ELF-1 (cell line): Measurements from ENCODE around the gene TASOR2.

Experiments used
- DNase-seq: peaks from one replicate; pipeline ENCODE4 v3.0.0-alpha.2; 2016; ENCODE audit warnings: low read depth, low spot score

Gene TASOR2

DNA sequence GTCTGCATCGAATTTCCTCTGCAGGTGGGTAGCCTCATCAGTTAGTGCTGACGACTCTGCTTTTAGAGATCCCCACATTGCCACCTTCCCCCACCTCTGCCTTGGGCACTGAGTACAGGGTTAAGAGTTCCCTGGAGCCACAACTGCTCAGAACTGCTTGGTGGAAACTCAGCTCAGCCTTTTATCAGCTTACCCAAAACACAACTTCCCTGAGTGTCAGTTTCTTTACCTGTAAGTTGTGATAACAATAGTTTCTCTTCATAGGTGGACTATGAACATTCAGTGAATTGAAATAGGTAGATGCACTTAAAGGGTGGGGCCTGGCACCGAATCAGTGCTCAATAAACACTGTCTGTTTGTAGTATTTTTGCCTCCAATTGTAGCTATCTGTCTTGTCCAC is 29.5 kb upstream of the TASOR2 start:
- no peak for DNase-seq

DNA sequence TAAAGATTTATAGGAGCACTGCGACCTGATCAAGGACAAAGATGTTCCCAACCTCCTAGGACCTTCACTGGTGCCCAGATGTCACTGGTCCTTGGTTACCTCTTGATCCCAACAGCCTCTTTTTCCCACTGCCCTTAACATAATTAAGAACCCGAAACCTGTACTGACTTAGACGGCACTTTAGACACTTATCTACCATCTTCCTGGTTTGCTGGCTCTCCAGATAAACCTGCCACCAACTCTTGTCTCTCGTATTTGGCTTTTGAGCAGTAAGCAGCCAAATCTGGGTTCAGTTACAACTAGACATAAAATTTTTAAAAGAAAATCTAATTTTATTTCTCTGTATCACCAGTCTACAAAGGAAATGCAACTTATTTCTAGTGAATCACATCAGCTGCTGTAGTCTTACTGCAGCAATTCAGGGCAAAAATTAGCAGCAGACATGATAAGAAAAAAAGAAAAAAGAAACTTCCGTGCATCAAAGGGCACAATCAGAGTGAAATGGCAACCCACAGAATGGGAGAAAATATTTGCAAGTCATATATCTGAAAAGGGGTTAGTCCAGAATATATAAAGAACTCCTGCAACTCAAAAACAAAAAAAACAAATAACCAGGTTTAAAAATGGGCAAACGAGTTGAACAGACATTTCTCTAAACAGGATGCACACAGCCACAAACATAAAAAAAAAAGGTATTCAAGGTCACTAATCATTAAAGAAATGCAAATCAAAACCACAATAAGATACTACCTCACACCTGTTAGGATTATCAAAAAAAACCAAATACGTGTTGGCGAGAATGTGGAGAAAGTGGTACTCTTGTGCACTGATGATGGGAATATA is 27.7 kb upstream of the TASOR2 start:
- DNase-seq: no peak

- peak; percentile 58 for DNase-seq
Measured at GRCh38 chr10:5658871-5659618, 25.6 kb upstream of the TASOR2 start.

DNA sequence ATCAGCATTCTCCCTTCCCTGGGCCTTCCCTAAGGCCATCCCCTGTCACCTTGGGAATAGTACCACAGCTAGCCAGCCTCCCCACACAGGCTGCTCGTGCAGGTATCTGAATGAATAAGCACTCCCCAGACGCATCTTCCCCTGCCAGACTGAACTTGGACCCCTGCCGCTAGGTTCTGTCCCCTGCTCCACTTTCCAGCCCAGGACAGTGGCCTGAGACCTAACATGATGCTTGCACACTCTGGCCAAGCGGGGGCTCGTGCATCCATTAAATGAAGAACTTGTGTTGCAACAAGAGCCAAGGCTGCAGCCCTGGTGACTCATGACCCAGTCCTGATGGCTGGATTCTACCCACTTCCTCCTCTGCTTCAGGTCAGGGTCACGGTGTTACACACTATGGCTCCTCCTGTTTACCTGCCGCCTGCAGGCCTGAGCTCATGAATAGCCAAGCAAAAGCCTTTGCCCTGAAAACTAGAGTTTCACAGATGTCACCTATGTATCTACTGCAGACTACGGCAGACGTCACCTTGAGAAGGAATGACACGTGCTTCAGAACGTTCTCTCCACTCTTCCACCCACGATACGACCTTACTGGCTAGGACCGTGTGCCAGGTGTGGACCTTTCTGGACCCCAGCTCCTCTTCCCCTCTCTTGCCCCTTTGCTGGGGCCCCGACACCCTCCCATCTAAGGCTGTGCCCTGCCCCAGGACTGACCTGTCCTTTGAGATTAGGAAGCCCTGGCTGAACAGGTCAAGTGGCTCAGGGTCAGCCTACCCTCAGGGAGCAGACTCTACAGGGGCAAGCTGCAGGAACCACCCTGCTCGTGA is 24.7 kb upstream of the TASOR2 start:
- DNase-seq: peak; percentile 36

- DNase-seq: no peak
Measured at GRCh38 chr10:5661043-5661442, 23.6 kb upstream of the TASOR2 start.

DNA sequence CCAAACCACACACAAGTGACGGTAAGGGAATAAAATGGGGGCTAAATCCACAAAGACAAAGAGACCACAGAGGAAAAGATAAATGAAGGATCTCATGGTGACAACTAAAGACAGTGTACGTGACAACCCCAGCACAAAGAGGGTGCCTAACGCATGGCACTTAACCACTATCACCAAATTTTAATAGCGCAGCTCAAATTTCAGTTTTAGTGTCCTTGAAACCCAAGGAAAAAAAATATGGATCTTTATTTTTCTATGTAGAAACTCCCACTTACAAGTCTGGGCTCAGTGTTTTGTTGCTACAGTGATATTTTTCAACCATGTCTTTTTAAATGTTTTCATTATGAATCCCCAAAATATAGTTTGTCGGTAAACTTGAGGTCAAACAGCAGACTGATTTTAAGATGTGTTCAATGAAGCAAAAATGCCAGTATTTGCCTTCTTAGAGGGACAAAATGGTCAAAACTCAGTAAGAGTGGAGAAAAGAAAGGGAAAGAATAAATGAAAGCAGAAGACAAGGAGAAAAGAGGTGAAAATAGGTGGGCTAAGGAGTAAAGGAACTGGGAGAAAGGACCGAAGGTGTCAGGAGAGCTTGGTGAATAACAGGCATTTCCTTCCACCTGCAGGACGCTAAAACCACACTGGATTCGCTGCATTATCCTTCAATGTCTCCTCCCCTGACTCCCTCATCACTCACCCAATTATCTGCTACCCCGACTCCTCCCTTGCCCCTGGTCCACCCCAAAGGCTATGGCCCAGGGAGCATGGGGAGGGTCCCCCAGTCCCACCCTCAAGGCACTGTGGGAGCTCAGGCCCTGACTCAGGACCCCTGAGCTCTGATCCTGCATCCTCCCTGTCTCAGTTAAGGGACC is 21.7 kb upstream of the TASOR2 start:
- DNase-seq: no peak

DNA sequence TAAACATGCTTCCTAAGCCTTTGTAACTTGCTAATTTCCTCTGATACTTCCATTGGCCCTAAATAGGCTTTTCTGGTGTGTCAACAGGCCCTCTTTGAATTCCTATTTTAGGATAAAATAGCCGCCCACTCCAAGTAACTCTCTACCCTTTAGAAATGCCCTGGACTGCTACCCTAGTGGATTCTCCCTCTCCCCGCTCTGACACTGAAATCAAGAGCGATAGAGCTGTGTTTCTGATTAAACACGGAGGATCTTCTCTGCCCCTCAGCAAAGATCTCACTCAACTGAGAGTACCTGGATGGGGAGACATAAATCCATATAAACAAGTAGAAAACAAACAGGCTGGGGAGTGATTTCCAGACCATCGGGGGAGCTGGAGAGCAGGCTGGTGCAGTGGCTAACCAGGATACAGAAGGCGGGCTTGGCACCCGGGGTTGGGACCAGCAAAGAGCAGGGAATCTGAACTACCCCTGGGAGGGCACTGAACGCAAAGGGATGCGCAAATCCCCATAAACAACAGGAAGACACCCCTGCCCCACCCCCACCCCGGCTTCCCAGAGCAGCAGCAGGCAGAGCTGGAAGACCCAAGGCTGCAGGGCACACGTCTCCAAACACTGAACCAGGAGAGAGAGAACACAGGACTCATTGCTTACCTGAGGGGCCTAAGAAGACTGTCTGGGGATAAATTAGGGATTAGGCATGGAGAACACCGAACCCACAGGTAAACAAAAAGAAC is 20.8 kb upstream of the TASOR2 start:
- peak; percentile 46 for DNase-seq

DNA sequence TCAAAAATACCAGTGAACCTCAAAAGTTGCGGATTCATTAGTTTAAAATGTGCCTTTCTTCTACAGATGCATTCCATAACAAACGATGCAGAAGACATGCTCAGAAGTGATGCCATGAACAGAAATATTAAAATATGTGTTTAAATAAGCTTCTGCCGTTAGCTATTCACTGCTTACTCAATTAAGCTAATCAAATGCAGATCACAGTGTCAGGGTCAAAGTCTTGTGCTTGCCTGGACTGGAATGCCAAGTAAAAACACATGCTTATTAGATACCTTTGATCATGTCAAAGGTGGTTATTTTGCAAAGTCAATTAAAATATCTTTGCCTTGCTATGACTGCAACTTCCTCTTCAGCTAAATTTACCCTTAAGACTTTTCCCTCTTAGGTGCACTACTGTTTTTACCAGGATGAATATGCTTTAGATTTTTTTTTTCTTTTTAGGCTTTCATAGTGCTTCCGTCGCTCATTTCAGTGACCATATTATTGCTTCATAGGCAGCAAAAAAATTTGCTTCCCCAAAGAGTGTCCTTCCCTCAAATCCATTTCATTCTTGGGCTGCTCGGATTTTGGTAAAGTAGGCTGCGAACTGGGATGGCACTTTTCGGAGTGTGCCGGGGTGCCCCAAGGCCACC is 19.1 kb upstream of the TASOR2 start:
- DNase-seq: no peak

DNA sequence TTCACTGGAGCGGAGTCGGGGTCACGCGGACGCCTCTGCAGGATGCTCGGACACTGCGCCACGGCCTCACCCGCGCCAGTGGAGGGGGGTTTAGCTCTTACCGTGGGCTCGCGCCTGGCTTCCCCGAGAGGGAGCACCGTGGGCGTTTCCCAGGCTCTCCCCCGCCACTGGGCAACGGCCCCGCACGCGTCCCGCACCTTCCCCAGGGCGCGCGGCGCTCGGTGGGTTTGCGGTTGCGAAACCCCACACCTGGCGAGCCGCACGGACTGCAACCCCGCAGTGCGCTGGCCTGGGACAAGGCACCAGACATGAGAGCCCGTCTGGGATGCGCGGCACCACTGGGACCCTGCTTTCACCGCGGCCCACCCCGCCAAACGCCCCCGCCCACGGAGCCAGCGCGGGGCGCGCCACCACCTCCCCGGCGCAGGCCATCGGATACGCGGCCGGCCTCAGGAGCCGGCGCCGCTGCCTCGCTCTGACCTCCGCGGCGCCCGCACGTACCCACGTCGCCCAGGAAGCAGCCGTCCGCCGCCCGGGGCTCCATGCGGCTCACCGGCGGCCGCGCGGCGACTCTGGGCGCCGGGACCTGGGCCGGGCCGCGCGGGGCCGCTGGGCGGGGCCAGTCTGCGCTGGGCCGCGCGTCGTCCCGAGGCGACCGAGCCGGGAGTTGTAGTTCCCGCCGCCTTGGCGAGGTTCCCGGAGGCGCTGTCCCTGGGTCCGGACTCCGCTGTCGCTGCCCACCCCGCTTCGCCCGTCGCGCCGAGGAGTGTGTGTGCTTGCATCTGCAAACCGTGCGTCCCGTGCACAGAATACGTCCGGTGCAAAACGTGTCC is 18.4 kb upstream of the TASOR2 start, which contains the start of gene ASB13:
Gene ASB13 (minus strand): TSS at position 588 of the 833 bp plus-strand sequence. CDS start 44 bp downstream, at position 544.
- peak; percentile 67 for DNase-seq

DNA sequence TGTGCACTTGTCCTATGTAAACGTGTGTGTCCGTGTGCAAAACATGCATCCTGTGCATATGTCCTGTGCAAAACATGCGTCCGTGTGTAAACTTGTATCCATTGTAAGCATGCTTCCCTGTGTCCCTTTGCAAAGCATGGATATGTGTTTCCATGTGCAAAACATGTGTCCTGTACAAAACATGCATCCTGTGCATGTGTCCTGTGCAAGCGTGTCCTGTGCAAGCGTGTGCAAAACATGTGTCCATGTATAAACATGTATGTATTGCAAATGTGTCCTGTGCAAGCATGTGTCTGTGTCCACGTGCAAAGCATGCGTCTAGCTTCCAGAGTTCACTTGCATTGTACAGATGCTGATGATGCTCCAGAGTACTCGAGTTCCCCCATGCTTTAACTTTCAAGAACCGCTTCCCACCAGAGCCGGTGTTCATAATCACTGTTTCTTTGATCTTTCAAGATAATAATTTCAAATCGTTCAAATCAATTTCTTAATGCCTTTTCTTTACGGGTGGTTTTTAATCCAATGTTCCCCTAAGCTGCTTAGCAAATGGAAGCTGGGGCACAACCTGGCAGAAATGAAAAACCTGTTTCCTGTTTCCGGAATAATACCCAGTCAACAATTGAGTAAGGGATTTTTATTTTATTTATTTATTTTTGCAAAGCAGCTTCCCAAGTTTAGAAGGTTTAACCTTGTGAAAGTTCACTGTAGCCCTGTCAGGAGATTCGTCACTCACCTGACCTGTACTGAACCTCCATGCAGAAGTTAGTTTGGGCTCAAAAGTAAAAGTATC is 17.6 kb upstream of the TASOR2 start:
- no peak for DNase-seq

GRCh38 chr10:5668429-5668828 is 16.2 kb upstream of the TASOR2 start:
- DNase-seq: no peak

- no peak for DNase-seq
Measured at GRCh38 chr10:5669604-5670003, 15.0 kb upstream of the TASOR2 start.

DNA sequence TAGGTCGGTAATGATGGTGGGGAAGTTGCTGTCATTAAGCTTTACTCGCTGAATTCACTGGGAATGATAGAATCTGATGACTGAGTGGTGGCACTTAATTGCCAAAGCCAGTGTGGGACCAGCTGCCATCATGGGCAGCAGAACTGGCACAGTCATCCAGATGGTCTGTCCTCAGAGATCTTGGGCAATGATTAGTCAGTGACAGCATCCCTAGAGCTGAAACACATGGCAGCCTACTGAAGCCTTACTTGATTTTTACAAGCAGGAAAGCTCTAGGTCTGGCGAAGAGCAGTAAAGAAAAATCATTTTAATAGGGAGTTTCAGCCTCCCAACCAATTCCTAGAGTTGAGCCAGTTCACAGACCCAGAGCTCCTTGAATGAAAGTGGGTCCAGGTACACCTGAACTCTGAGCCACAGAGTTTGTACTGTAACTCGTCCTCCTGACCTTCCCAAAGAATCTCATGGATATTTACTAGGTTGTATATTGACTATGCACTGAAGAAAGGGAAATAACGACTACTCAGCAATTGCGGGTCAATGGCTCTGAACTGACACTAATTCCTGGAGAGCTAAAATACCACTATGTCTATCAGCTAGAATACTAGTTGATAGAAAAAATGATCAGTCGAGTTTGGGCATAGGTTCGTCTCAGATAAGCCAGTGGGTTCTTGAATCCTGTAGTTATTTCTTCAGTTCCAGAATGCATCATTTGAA is 13.8 kb upstream of the TASOR2 start:
- DNase-seq: no peak

- DNase-seq: no peak
Measured at GRCh38 chr10:5678397-5679036, 6.1 kb upstream of the TASOR2 start.

- no peak for DNase-seq
Measured at GRCh38 chr10:5679037-5679435, 5.6 kb upstream of the TASOR2 start.

DNA sequence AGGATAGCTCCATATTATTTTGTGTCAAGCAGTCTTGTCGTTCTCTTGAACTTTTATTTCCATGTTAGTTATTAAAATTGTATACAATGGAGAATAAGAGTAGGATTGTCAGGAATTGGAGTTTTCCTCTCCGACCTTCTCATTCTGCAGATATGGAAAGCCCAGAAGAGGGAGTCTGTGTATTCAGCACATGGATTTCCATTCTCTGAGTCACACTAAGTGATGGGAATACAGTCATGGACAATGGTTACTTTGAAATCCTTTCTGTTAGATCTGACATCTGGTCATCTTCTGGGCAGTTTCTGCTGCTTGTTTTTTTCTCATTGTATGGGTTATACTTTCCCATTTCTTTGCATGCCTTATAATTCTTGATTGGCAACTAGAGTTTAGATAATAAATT is 5.0 kb upstream of the TASOR2 start:
- no peak for DNase-seq

- DNase-seq: no peak
Measured at GRCh38 chr10:5681930-5682329, 2.7 kb upstream of the TASOR2 start.
